Stimulated activated CD8-positive, alpha-beta memory T cell treated with anti-CD3 and anti-CD28 coated beads, Interleukin-2, amount 100 ng/mL, for 48 hours (primary cell): ENCODE results near the gene UST.
"Not testable (repeated sequence)": the region's sequence is repeated elsewhere in the genome, so short reads cannot be mapped to it uniquely, and the experiment has no call there.

Source experiments
- DNase-seq, 2 donors: peaks; one replicate each; pipeline ENCODE4 v3.0.0-alpha.2; 2020; ENCODE audit warnings: low read depth in 2 of 2

The UST gene

GRCh38 chr6:148947621-148948444 lies 201.0 kb downstream of the UST start:
- peak; percentile 58 to 70 for DNase-seq

DNA sequence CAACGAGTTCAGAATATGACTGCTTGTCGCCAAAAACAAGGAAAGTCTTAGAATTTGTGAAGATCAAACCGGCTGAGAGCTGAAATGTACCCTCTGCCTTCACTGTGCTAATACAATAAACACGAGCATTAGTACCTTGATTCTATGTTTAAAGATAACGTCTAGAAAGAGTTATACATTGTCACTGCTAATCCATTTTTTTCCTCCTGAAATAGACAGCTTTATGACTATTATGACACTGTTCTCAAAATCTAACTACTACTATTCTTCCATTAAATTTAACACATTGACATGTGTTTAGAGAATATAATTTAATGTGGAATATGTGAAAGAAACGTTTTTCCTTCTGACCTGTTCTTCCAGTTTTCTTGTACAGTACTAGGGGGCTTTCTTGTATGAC lies 204.8 kb downstream of the UST start:
- no peak for DNase-seq

DNA sequence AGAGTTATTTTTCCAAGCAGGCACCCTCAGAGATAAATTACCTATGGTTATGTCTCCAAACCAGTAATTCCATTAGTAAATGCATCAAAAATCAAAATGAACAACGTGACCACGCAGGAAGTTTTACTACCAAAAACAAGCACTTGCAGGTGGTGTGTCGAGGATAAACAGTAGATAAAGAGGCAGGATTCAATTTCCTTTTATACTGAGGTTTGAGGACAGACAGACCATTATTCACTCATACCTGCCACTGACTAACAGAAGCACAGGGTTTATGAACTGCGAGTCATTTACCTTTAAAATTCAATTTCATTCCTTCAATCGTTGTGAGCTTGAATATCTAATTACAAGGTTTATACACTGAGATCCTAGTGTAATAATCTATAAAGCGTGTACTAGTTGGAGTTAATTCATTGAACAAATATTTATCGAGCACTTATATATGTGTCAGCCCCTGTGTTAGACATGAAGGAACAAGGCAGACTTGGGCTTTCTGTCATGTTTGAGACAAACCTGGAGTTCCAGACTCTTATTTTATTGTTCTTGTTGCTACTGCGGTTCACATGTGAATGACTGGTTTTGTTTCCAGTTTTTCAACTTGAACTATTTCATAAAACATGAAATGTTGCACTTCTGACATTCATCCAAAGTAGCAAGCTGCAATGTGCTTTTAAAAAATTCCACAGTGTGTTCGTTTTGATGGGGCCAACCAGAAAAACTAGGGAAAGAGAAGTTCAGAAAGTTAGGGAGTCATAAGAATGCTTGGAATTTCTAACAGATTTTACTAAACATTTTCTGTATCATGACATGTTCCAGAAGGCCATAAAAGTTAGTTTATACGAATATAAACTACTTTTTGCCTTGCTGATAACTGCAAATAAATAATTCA lies 205.6 kb downstream of the UST start:
- DNase-seq, result no peak

GRCh38 chr6:148954461-148954860 lies 207.6 kb downstream of the UST start:
- no peak for DNase-seq

GRCh38 chr6:148954934-148955333 lies 208.1 kb downstream of the UST start:
- no peak for DNase-seq

DNA sequence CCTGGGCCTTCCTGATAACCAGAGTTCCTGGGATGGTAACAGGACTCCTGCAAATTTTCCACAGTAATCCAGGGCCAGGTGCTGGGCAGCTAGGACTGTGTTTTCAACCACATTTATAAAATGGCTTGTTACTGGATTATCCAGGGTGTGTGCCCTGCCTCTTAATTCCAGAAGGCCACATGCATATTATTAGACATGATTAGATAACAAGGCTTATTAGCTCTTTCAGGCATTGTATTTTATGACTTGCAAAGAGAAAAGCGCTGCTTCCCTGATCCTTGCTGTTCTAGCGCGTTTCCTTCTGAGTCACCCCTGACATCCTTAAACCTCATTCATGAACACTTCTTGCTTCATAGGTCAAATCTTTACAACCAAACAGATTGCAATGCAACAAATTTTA lies 208.6 kb downstream of the UST start:
- no peak for DNase-seq

DNA sequence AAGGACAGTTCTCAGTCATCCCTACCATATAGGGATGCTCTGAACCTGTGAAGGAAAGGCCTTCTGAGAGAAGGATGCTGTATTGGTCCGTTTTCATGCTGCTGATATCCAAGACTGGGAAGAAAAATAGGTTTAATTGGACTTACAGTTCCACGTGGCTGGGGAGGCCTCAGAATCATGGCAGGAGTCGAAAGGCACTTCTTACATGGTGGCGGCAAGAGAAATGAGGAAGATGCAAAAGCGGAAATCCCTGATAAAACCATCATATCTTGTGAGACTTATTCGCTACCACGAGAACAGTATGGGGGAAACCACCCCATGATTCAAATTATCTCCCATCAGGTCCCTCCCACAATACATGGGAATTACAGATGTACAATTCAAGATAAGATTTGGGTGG lies 209.3 kb downstream of the UST start:
- not testable (repeated sequence) for DNase-seq

DNA sequence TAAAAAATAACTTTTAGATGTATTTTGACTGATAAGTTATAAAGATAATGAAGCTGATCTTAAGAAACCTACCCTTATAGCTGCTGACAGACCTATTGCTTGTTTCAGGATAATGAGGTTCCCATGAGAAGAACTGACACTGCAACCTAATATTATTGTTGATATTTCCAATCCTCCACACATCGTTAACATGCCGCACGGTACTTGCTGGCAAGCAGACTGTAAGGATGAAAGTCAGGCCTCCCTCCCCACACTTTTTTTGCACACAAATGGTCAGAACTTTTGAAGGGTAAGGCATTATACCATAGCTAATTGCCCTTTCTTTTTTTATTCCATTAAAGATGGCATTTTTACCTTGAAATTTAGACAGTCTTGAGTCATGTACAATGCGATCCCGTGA lies 210.9 kb downstream of the UST start:
- no peak for DNase-seq

- no peak for DNase-seq
These were observed 212.2 kb downstream of the UST start for GRCh38 chr6:148959008-148959407.

GRCh38 chr6:148959501-148959900 lies 212.7 kb downstream of the UST start:
- DNase-seq, result no peak

DNA sequence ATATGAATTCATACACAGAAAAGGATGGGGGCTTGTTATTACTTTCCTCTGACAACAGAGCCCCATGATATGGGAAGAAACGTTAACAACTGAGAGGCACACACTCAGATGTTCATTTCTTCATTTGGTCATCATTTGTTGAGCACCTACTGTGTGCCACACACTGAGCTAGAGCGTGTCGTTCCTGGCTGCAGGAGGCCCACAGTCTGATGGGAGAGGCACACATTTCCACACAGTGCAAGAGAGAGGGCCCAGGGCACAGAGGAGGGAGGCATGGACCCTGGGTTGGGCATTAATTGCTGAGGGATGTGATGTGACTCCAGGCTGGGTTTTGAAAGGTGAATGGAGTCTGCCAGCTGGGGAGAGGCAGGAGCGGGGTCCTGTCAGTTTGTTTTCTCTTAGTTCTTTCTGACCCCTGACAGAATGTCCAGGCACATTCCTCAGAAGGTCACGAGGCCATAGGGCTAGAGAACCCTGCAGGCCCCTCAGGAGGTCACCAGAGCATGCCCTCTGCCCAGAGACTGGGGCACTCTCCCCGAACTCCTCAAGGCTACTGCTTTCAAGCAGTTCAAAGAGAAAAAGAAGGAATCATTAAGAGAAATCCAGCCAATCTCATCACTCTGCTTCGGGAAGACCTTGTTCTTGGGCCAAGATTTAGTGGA lies 216.2 kb downstream of the UST start:
- DNase-seq, result no peak

- no peak for DNase-seq
These were observed 216.9 kb downstream of the UST start for GRCh38 chr6:148963738-148964137.

GRCh38 chr6:148964467-148964866 lies 217.6 kb downstream of the UST start:
- DNase-seq, result no peak

- no peak for DNase-seq
These were observed 218.5 kb downstream of the UST start for GRCh38 chr6:148965287-148965686.

- DNase-seq, result no peak
These were observed 220.2 kb downstream of the UST start for GRCh38 chr6:148967011-148967520.

DNA sequence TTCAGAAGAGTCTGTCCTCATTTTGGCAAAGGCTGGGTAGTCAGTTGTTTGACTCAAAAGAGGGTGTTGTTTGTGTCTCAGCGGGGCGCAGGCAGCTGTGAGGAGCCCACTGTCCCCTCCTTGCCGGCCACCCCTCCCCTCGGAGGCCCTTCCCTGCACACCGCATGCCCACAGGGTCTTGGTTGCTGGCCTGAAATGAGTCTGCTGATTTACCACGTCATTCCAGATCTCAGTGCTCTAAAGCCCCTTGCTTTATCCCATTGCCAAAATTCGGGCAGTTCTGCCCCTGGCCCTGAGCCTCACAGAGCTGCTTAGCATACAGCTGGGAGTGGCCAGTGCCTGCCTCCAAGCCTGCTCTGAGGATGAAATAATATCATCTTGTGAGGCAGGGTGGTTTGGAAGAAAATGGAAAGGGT lies 220.7 kb downstream of the UST start:
- DNase-seq, result no peak

DNA sequence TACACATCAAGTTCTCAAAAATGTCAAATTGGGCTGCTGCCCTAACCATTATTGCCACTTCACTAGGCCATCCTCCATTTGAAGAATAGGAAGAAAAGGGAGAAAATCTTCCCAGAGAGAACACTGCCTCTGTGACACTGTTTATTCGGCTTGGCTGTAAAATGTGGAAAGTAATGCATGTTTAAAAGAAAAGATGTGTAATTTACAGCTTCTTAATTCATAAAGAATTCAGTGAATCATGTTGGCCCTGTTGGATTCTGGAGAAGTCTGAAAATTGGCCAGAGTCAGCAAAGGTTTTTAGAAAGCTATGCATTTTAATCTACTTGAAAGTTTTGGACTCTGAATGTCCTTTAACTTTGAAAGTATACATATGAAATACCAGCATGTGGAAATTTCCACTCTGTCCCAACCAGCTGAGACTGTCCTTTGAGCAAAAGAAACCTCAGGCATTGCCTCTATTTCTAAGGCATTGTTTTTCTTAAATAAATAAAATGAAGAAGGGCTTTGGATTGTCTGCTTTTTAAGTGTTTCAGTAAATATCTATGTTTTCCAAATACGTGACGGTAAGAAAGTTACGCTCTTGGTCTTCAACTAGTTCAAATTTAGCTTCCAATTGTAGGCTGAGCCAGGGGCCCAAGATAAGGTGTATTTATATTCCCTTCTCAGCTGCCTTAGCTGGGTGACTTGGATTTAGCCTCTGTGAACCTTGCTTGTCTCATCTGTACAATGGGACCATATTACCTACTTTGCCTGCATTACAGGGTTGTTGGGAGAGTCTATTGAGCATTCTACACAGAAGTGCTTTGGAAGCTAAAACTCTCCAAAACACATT lies 222.2 kb downstream of the UST start:
- DNase-seq, result no peak

DNA sequence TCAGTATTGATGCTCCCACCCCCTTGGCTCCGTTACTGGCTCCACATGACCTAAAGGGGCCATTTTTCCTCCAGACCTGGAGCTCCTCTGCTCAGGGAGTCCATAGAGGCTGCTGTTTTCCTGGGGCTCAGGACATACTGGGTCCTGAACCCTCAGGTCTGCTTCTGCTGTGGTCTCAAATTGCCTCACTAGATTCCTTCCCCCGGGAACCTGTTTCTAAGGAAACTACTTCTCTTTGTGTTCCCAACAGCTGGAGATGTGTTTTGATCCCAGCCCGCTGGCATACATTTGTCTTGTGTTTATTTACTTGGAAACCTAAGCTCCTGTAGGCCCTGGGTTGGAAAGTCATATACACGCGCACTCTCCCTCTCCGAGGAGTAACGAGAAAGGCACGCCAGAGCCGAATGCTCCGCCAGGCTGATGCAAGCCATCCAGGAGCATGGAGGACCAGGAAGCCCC lies 222.8 kb downstream of the UST start:
- DNase-seq, result no peak

GRCh38 chr6:148971031-148971927 lies 224.4 kb downstream of the UST start:
- no peak for DNase-seq

GRCh38 chr6:148972481-148972880 lies 225.7 kb downstream of the UST start:
- peak; percentile 6 to 26 for DNase-seq
